AG08396 (cell line): Measurements from ENCODE around the gene IRS1.
A peak's percentile ranks its signal among the peaks of the same experiment; 100 is the strongest.
"Not testable (repeated sequence)": the region's sequence is repeated elsewhere in the genome, so short reads cannot be mapped to it uniquely, and the experiment has no call there.

ENCODE experiments used
- DNase-seq: peaks from one replicate; pipeline ENCODE4 v3.0.0; 2012; ENCODE audit warnings: low spot score, mixed read lengths

The IRS1 gene, protein sequence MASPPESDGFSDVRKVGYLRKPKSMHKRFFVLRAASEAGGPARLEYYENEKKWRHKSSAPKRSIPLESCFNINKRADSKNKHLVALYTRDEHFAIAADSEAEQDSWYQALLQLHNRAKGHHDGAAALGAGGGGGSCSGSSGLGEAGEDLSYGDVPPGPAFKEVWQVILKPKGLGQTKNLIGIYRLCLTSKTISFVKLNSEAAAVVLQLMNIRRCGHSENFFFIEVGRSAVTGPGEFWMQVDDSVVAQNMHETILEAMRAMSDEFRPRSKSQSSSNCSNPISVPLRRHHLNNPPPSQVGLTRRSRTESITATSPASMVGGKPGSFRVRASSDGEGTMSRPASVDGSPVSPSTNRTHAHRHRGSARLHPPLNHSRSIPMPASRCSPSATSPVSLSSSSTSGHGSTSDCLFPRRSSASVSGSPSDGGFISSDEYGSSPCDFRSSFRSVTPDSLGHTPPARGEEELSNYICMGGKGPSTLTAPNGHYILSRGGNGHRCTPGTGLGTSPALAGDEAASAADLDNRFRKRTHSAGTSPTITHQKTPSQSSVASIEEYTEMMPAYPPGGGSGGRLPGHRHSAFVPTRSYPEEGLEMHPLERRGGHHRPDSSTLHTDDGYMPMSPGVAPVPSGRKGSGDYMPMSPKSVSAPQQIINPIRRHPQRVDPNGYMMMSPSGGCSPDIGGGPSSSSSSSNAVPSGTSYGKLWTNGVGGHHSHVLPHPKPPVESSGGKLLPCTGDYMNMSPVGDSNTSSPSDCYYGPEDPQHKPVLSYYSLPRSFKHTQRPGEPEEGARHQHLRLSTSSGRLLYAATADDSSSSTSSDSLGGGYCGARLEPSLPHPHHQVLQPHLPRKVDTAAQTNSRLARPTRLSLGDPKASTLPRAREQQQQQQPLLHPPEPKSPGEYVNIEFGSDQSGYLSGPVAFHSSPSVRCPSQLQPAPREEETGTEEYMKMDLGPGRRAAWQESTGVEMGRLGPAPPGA (N-terminal part only)

GRCh38 chr2:226799211-226799975, at the start of gene IRS1:
Gene IRS1 (minus strand): TSS chr2:226799820. CDS start chr2:226798738, 1,082 bp downstream.
- peak; percentile 85 for DNase-seq

GRCh38 chr2:226849349-226849748, 49.7 kb upstream of the IRS1 start:
- DNase-seq, result no peak

- DNase-seq, result no peak
These were observed 47.9 kb upstream of the IRS1 start for GRCh38 chr2:226847511-226847910.

DNA sequence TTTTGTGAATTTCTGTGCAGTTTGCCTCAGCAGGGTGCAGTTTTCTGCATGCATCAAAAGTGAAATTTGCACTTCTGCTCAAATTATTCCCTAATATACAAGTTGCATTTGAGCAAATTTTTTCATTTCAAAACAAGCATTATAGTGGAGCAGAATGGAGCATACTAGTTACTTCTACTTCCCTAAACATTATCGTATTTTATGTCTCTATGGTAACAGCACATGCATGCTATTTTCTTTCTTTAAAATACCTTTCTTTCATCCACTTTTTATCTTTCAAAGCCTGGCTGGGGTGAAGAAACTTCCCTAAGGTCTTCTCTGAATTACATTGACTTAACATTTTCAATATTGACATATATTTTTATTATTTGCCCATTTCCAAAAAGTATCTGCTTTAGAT, 47.5 kb upstream of the IRS1 start:
- DNase-seq, result no peak

DNA sequence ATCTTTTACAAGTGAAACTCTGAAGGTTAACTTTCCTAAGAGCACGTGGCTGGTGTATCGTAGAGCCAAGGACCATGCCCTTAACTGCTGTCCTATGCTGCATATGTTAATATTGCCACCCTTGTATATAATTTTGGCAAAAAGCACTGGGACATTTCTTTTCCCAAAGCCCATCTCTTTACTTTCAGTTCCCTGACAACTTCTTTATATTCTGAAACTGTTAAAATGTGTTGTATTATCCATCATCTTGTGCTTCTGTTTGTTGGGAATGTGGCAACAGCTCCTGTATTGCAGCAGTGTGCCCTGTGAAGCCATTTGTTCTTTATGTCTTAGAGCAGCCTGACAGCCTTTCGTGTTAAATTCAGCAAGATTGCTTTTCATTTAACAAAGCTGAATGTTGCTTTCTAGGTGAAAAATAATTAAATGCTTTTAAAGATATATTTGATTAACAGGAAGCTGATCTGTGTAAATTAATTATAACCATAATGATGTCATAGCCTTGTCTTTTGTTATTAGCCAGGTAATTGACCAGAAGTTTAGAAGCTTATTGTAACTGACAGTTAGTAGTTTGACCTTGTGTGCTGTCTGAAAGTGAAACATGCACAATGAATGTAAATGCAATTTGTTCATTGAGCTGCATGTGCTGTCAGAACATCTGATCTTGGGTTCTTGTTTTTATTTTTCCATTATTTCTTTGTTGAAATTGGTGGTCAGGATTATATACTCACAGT, 45.9 kb upstream of the IRS1 start:
- DNase-seq, result no peak

DNA sequence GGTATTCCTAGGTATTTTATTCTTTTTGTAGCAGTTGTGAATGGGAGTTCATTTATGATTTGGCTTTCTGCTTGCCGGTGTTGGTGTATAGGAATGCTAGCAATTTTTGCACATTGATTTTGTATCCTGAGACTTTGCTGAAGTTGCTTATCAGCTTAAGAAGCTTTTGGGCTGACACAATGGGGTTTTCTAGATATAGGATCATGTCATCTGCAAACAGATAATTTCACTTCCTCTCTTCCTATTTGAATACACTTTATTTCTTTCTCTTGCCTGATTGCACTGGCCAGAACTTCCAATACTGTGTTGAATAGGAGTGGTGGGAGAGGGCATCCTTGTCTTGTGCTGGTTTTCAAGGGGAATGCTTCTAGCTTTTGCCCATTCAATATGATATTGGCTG, 43.4 kb upstream of the IRS1 start:
- not testable (repeated sequence) for DNase-seq

DNA sequence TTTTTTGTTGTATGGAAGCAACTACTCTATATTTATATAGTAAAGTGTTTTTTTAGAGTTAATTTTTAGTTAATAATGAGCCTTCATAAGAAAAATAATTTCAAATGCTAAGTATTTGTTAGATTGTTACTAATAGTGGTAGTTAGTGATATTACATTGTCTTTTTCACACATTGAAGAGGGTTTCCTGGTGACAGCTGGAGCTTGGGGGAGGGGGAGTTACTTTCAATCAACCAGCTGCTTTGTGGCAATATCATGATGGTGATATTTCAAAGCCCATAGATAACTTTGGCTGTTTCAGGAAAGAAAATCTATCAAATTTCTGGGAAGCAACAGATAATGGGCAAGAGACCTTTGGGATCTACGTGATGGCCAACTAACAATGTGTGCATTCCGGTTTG, 40.3 kb upstream of the IRS1 start:
- DNase-seq, result no peak

DNA sequence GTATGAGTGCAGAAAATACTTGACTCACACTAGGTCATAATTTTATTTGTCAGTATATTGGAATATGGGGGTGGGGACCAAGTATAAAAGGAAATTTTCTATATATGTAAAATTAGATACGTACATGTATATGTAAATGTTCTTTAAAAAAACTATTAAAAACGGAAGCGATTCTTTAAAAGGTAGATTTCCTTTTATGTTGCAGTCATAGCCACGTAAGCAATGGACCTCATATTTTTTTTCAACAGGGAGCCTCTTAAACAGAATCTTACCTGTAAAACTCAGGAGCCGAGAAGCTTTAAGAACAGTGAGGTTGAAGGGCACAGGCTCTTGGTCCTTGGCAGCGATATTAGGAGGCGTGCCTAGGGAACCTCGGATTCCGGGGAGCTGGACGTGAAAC, 39.5 kb upstream of the IRS1 start:
- no peak for DNase-seq

- no peak for DNase-seq
These were observed 39.1 kb upstream of the IRS1 start for GRCh38 chr2:226838722-226839121.

GRCh38 chr2:226837787-226838603, 38.4 kb upstream of the IRS1 start:
- no peak for DNase-seq

DNA sequence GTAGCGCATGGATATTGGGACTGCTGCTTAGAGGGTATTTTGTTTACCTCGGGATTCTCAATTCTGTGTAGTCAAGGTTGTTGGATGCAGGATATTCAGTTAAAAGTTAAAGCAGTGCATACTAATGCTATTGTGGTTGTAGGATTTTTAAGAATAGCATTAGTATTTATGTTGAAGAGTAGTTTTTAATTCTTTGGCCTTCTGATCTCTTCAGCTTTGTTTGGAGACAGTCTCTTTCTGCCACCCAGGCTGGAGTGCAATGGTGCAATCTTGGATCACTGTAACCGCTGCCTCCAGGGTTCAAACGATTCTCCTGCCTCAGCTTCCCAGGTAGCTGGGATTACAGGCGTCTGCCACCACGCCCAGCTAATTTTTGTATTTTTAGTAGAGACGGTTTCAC, 37.7 kb upstream of the IRS1 start:
- DNase-seq, result no peak

GRCh38 chr2:226836548-226836885, 36.9 kb upstream of the IRS1 start:
- DNase-seq, result peak; percentile 16

DNA sequence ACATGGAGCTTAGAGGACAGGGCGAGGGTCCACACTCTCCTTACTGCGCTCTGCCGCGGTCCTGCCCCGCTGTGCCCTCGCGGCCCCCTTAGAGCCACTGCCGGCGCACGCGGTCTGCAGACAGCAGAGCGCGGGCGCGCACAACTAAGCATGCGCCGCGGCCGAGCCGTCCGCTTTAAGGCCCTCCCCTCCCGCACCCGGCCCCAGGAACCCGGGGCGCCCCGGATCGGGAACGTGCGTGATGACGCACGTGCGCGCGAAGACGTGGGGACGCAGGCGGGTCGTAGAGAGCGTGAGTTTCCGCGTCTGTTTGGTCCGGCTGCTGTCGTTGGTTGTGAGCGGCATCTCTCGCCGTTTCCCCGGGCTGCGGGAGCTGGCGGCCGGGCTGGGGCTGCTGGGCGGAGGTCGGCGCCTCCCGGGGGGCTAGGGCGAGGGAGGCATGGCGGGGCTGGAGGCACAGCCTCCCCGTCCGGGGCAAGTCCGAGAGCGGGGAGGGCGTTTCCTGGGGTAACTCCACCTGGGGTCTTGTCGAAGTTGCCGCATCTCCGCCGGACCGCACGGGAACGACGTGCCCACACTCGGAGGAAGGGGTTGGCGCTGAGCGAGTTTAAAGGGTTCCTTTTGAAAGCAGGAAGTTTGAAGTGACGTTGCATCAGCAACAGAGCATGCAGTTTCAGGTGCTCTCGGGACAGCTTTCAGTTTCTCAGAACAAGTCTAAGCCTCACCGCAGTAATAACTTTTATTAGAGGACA, 36.4 kb upstream of the IRS1 start, which contains the start of gene RHBDD1:
Gene RHBDD1, plus strand, starts transcription at position 259 of the 752 bp plus-strand sequence. CDS start 28,640 bp downstream, outside the sequence.
- DNase-seq, result peak; percentile 97

DNA sequence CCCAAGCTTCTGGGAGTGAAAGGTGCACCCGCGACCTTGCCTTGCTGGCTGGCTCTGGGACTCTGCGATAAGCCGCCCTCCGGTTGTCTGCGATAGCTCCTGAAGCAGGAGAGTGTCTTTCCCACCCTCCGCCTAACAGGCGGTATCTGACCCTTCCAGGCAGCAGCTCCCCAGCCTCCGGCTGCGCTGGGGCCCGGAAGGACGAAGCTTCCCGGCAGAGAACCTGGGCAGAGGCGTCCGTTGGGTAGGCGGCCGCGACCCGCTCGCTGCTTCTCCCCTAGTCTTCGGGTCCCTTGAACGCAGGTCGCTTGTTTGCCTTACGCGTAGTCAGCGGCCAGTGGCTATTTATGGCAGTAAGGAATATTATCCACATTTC, 35.8 kb upstream of the IRS1 start:
- DNase-seq, result peak; percentile 8

- DNase-seq, result not testable (repeated sequence)
These were observed 35.3 kb upstream of the IRS1 start for GRCh38 chr2:226834880-226835279.

GRCh38 chr2:226832061-226832460, 32.4 kb upstream of the IRS1 start:
- DNase-seq, result no peak

- DNase-seq, result no peak
These were observed 31.6 kb upstream of the IRS1 start for GRCh38 chr2:226831266-226831665.

DNA sequence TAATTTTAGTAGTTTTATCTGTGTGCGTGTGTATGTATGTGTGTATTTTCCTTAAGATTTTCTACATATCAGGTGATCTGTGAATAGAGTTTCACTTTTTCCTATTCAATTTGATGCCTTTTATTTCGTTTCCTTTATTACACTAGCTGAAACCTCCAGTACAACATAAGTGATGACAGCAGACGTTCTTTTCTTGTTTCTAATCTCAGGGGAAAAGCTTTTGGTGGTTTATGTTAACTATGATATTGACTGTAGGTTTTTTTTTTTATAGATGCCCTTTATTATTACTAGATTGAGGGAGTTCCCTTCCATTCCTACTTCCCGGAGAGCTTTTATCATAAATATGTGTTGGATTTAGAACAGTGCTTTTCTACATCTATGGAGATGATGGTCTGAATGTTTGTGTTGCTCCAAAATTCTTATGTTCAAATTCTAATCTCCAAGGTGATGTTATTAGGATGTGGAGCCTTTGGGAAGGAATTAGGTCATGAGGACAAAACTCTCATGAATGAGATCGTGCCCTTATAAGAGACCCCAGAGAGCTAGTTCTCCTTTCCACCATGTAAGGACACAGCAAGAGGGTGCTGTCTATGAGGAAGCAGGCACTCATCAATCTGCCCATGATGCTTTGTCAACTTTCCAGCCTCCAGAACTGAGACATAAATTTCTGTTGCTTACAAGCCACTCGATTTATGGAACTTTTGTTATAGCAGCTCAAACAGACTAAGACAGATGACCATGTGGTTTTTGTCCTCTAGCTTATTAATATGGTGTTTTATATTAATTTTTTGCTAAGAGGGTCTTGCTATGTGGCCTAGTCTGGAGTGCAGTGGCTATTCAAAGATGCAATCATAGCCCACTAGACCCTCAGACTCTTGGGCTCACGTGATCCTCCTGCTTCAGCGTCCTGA, 30.4 kb upstream of the IRS1 start:
- DNase-seq, result no peak

GRCh38 chr2:226828191-226828590, 28.6 kb upstream of the IRS1 start:
- DNase-seq, result no peak
